HG02763 (cell line): ENCODE measurements around the gene MCOLN1.
A peak's percentile ranks its signal among the peaks of the same experiment; 100 is the strongest.
"Not testable (repeated sequence)": the region's sequence is repeated elsewhere in the genome, so short reads cannot be mapped to it uniquely, and the experiment has no call there.

Source experiments
- ATAC-seq: cut with Tn5 transposase; IDR thresholded peaks from one replicate; pipeline ENCODE4 v1.9.1; 2021; ENCODE audit warnings: mild to moderate bottlenecking, moderate library complexity; ENCODE audit not compliant: unreplicated experiment

The MCOLN1 gene

GRCh38 chr19:7524992-7525739 is 2.7 kb downstream of the MCOLN1 start:
- ATAC-seq = no peak

GRCh38 chr19:7526059-7526929 is 3.9 kb downstream of the MCOLN1 start:
- ATAC-seq = no peak

DNA sequence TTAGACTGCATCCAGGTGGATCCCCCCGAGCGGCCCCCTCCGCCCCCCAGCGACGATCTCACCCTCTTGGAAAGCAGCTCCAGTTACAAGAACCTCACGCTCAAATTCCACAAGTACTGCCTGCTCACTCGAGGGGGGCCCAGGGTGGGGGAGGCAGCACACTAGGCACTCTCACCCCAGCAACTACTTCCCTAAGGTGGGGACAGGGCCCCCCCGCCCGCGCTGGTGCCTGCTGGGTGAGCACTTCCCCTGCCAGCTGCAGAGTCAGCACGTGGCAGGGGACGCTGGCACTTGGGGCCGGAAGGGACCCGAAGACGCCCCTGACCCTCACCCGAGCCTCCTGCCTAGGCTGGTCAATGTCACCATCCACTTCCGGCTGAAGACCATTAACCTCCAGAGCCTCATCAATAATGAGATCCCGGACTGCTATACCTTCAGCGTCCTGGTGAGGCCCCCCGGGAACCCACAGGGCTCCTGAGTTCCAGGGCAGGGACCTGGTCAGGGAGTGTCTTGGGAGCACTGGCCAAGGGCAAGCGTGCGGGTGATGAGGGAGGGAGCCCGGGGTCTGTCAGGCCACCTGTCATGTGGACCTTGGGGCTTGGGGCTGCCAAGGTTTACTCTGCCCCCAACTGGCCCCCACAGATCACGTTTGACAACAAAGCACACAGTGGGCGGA is 5.2 kb downstream of the MCOLN1 start:
- ATAC-seq = no peak

GRCh38 chr19:7528192-7528519 is 5.7 kb downstream of the MCOLN1 start:
- ATAC-seq = no peak

- no peak for ATAC-seq
Observed at GRCh38 chr19:7528522-7529245, 6.3 kb downstream of the MCOLN1 start.

GRCh38 chr19:7529246-7529600 is 6.8 kb downstream of the MCOLN1 start:
- no peak for ATAC-seq

GRCh38 chr19:7529610-7530490 is 7.4 kb downstream of the MCOLN1 start:
- ATAC-seq = no peak

DNA sequence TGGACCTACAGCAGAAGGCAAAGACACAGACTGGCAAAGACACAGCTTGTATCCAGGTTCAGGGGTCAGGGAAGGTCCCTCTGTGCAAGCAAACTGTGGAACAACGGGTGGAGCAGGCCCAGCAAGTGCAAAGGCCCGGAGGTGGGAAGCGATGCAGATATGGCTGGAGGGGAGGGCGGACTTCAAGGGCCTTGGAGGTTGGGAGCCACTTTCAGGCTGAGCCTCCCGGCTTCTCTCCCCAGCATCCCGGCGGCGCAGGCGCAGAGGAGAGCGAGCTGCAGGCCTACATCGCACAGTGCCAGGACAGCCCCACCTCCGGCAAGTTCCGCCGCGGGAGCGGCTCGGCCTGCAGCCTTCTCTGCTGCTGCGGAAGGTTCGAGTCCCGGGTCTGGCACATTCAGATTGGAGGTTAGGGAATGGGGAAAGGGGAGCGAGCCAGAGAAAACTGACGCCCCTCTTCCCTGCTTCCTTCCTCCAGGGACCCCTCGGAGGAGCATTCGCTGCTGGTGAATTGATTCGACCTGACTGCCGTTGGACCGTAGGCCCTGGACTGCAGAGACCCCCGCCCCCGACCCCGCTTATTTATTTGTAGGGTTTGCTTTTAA is 11.0 kb downstream of the MCOLN1 start:
- ATAC-seq = no peak

DNA sequence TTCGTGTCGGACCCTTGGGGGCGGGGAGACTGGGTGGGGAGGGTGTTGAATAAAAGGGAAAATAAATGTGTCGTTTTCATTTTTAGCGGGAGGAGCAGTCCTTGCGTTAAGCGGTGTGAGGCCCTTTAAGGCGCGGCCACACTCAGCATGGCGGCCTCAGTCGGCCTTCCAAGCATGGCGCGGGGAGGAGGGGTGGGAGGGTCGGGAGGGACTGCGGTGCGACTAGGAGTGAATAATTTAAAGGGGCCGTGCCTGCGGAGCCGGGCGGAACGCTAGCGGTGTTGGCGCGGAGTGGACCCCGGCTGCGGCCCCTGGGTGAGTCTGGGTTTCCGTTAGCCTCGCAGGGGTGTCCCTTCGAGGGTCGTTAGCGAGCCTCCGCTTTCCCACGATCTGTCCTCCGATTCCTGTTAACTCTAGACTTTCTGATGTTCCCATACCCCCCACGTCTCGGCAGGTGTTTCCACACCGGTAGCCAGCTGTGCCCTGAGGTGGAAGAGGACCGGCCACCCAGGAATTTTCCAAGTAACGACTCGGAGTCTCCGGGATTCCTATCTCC is 11.6 kb downstream of the MCOLN1 start:
- ATAC-seq = peak; percentile 39

- ATAC-seq = no peak
Observed at GRCh38 chr19:7534531-7535046, 12.2 kb downstream of the MCOLN1 start.

DNA sequence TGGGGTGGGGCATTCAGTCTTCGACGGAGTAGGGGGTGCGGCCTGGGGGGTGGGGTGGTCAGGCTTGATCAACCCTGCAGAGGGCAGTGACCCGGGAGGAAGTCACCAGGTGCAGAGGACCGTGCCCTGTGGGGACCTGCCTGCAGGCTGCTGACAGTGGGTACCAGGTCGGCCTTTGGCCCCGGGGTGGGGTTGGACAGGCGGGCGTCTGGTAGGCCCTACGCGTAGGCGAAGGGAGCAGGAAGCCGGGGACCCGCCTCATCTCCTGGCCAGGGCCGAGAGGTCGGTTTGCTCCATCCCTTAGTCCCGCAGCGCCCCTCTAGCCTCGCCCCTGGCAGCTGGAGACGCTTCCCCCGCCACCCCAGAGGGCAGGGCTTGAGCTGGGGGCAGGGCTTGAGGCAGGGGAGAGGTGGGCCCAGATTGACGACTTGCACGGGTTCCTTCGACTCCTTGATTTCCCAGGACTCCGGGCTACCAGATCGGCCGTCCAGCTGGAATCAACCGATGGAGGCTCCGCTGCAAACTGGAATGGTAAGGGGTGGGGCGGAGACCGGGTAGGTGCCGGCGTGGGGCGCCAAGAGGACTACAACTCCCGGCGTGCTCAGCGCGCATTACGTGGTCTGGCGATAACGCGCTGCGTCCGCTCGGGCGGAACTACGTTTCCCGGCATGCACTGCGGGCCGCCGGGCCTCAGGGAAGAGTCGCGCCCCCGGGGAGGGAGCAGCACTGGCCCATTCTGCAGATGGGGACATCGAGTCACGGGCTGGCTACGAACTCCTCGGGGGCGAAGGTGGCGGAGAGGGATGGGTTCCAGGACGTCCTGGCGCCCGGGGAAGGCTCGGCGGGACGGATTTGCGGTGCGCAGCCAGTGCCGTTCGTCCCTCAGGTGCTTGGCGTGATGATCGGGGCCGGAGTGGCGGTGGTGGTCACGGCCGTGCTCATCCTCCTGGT is 12.9 kb downstream of the MCOLN1 start, which contains the start of gene PNPLA6:
TSS of gene PNPLA6 (plus strand) at position 671 of the 951 bp plus-strand sequence. CDS start at position 743, 72 bp downstream.
- ATAC-seq = peak; percentile 69

DNA sequence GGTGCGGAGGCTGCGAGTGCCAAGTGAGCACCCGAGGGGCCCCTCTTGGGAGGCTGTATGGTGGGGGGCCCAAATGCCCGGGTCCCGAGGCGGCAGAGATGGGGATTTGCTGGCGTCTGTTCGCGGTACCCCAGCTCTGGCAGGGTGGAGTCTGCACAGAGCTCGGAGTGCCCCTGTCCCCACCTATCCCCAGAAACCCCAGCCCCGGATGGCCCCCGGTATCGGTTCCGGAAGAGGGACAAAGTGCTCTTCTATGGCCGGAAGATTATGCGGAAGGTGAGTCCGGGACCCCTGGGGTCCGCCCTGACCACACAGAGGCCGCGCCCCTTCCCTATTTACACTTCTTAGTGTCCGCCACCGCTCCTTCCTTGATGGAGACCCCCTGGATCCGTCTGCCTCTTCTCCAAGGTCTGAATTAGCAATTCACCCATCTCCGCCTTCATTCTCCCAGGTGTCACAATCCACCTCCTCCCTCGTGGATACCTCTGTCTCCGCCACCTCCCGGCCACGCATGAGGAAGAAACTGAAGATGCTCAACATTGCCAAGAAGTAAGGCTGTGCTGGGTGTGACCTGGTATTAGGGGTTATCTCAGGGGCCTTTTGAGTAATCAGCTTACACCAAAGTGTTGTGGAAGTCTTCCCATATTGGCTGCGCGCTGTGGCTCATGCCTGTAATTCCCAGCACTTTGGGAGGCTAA is 13.7 kb downstream of the MCOLN1 start:
- no peak for ATAC-seq

- ATAC-seq = not testable (repeated sequence)
Observed at GRCh38 chr19:7538990-7539389, 16.6 kb downstream of the MCOLN1 start.

GRCh38 chr19:7539827-7540425 is 17.5 kb downstream of the MCOLN1 start:
- no peak for ATAC-seq

DNA sequence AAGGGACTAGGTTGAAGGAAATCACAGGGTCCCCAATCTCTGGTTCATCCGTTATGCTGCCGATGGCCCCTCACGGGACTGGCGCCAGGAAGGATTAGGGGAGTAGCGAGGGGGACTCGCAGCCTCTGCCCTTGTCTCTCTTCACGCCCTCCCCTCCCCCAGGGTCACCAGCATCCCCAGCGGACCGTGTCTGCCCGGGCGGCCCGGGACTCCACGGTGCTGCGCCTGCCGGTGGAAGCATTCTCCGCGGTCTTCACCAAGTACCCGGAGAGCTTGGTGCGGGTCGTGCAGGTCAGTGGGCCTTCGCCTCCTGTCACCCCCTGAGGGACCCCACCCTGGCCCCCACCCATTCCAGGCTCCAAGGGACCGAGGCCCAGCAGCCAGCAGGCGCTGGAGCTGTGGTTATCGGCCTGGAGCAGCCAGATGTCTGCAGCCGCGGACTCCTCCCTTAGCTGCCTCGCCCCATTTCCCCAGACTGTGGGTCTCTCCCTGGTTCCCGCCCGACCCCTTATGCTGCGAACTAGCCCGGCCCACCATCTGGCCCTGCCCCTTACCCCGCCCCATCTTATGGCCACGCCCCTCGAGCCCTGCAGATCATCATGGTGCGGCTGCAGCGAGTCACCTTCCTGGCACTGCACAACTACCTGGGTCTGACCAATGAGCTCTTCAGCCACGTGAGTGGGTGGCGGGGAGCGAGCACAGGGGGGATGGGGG is 18.5 kb downstream of the MCOLN1 start:
- no peak for ATAC-seq

GRCh38 chr19:7541475-7541824 is 19.0 kb downstream of the MCOLN1 start:
- ATAC-seq = no peak
